NCI-H1436 (cell line): ENCODE measurements around the gene TUBG1.
"Not testable (repeated sequence)": the region's sequence is repeated elsewhere in the genome, so short reads cannot be mapped to it uniquely, and the experiment has no call there.

ENCODE experiments used
- DNase-seq: peaks from one replicate; lab custom pipeline; 2025; lab: John Stamatoyannopoulos, UW

Gene TUBG1

GRCh38 chr17:42623732-42624596 lies 14.5 kb downstream of the TUBG1 start:
- peak; percentile 23 for DNase-seq

GRCh38 chr17:42627032-42627764 lies 17.7 kb downstream of the TUBG1 start:
- DNase-seq = not testable (repeated sequence)

GRCh38 chr17:42629411-42630009 lies 20.0 kb downstream of the TUBG1 start:
- DNase-seq = no peak

- no peak for DNase-seq
Measured at GRCh38 chr17:42632949-42633444, 23.5 kb downstream of the TUBG1 start.

GRCh38 chr17:42639525-42640113 lies 30.1 kb downstream of the TUBG1 start:
- DNase-seq = no peak

GRCh38 chr17:42640121-42640520 lies 30.6 kb downstream of the TUBG1 start:
- DNase-seq = no peak

- peak; percentile 4 for DNase-seq
Measured at GRCh38 chr17:42642336-42642735, 32.9 kb downstream of the TUBG1 start.

GRCh38 chr17:42647778-42648177 lies 38.3 kb downstream of the TUBG1 start:
- DNase-seq = no peak

GRCh38 chr17:42651392-42651791 lies 41.9 kb downstream of the TUBG1 start:
- DNase-seq = no peak

GRCh38 chr17:42653179-42654124 lies 44.0 kb downstream of the TUBG1 start:
- DNase-seq = no peak

GRCh38 chr17:42655528-42655927 lies 46.0 kb downstream of the TUBG1 start:
- no peak for DNase-seq

GRCh38 chr17:42657824-42658588 lies 48.5 kb downstream of the TUBG1 start:
- no peak for DNase-seq

- peak; percentile 95 for DNase-seq
Measured at GRCh38 chr17:42659079-42659931, 49.8 kb downstream of the TUBG1 start, which contains the start of gene TUBG2. Gene TUBG2, plus strand, starts transcription at chr17:42659284. Its CDS starts 220 bp downstream, at chr17:42659504.

GRCh38 chr17:42659932-42660274 lies 50.4 kb downstream of the TUBG1 start:
- not testable (repeated sequence) for DNase-seq

GRCh38 chr17:42660692-42661345 lies 51.3 kb downstream of the TUBG1 start:
- no peak for DNase-seq
